ENCODE measurements around the gene LTBP3. TPM values are rescaled to one million over a fixed set of nuclear protein-coding genes. Genes with fewer than 3 reads are reported as not detected.
A peak's percentile ranks its signal among the peaks of the same experiment; 100 is the strongest.

Gene LTBP3
- total RNA-seq, 1 donor from 2014 or later = 22.5 TPM

GRCh38 chr11:65489035-65489705 lies 69.0 kb downstream of the LTBP3 start:
- Mint-ChIP-seq H3K4me3 (peak overlapping the region; percentile 80), H3K4me1 (peaks cover 93% of the 10 kb centered on the region), H3K9me3 (no peaks in the 10 kb centered on the region), H3K36me3 (ENCODE audit: low read depth) (no peaks in the 10 kb centered on the region), H3K27me3 (ENCODE audit: low read depth) (peaks cover 2% of the 10 kb centered on the region), H3K27ac (ENCODE audit: unreplicated experiment) (peak overlapping the region; percentile 98)
- TF ChIP-seq CTCF (conservative IDR thresholded peaks at IDR 0.05) = no peak
- no peak for DNase-seq (ENCODE audit: low read depth, low spot score)

Other genes with a start within 250 kb of the LTBP3 start
- 2.3 and 4.0 TPM in 2 replicates for gene CDC42EP2, start 243.5 kb downstream of the LTBP3 start, total RNA-seq
- gene DPF2, start 224.5 kb downstream of the LTBP3 start, total RNA-seq = 96.3 and 99.0 TPM in 2 replicates
- gene TIGD3, start 203.6 kb downstream of the LTBP3 start, total RNA-seq = 3.3 TPM in 2 replicates
- gene SLC25A45, start 175.7 kb downstream of the LTBP3 start, total RNA-seq = 1.5 and 1.8 TPM in 2 replicates
- 25.6 and 29.0 TPM in 2 replicates for gene FRMD8, start 171.7 kb downstream of the LTBP3 start, total RNA-seq
- gene NEAT1, start 135.6 kb downstream of the LTBP3 start, total RNA-seq = 29.8 and 37.2 TPM in 2 replicates
- 4,794 and 5,409 TPM in 2 replicates for gene MALAT1, start 59.3 kb downstream of the LTBP3 start, total RNA-seq
- gene SCYL1, start 33.3 kb downstream of the LTBP3 start, total RNA-seq = 66.0 and 68.8 TPM in 2 replicates
- 32.2 and 33.2 TPM in 2 replicates for gene ZNRD2, start 12.1 kb upstream of the LTBP3 start, total RNA-seq
- gene FAM89B, start 14.2 kb upstream of the LTBP3 start, total RNA-seq = 82.4 and 86.3 TPM in 2 replicates
- gene EHBP1L1, start 17.7 kb upstream of the LTBP3 start, total RNA-seq = 13.6 and 15.3 TPM in 2 replicates
- 1.0 and 1.1 TPM in 2 replicates for gene KCNK7, start 37.4 kb upstream of the LTBP3 start, total RNA-seq
- gene MAP3K11, start 55.9 kb upstream of the LTBP3 start, total RNA-seq = 88.3 and 94.0 TPM in 2 replicates
- gene PCNX3, start 57.4 kb upstream of the LTBP3 start, total RNA-seq = 58.2 and 58.9 TPM in 2 replicates
- 17.5 and 23.6 TPM in 2 replicates for gene SIPA1, start 79.7 kb upstream of the LTBP3 start, total RNA-seq
- 49.0 and 53.7 TPM in 2 replicates for gene RELA, start 104.6 kb upstream of the LTBP3 start, total RNA-seq
- 70.5 and 74.9 TPM in 2 replicates for gene KAT5, start 153.9 kb upstream of the LTBP3 start, total RNA-seq
- gene RNASEH2C, start 162.4 kb upstream of the LTBP3 start, total RNA-seq = 69.4 and 72.1 TPM in 2 replicates
- 10.7 and 10.8 TPM in 2 replicates for gene AP5B1, start 222.6 kb upstream of the LTBP3 start, total RNA-seq
- not detected in 2 replicates for gene OVOL1, start 228.7 kb upstream of the LTBP3 start, total RNA-seq

All from neural crest cell (in vitro differentiated cells).